Lung (tissue), 12 donors: ENCODE data around the gene NDUFAF8. TPM values are rescaled to one million over a fixed set of nuclear protein-coding genes. Genes with fewer than 3 reads are reported as not detected.

Experiments
- ATAC-seq: fragments of 200-7000 bp; cut with Tn5 transposase; one replicate; pipeline ENCODE4 v1.9.1; 2020; ENCODE audit warnings: moderate number of reproducible peaks; ENCODE audit not compliant: insufficient read depth, low FRiP score
- DNase-seq, 3 donors: peaks; one replicate each; pipeline ENCODE4 v3.0.0-alpha.2; 2013 to 2017
- H3K27ac ChIP-seq, 2 donors: one replicate each; pipeline ENCODE4 v1.5.1; 2013; ENCODE audit warnings: mild to moderate bottlenecking in 2 of 2, moderate library complexity in 2 of 2, control low read depth in 1 of 2, inconsistent platforms in 1 of 2, low read depth in 1 of 2, low read length in 1 of 2
- H3K27me3 ChIP-seq, 3 donors: one replicate each; pipeline ENCODE4 v1.5.1; 2013; ENCODE audit warnings: low read length in 2 of 3; ENCODE audit not compliant: control insufficient read depth in 3 of 3, insufficient read depth in 3 of 3
- H3K36me3 ChIP-seq, 4 donors: one replicate each; pipeline ENCODE4 v1.5.1; 2013; ENCODE audit warnings: low read length in 4 of 4, mild to moderate bottlenecking in 1 of 4, moderate library complexity in 1 of 4; ENCODE audit not compliant: control insufficient read depth in 4 of 4, insufficient read depth in 4 of 4
- H3K4me1 ChIP-seq, 5 donors: one replicate each; pipeline ENCODE4 v1.5.1; 2013; ENCODE audit warnings: low read length in 5 of 5, mild to moderate bottlenecking in 2 of 5, moderate library complexity in 1 of 5; ENCODE audit not compliant: control insufficient read depth in 5 of 5, insufficient read depth in 5 of 5
- H3K4me3 ChIP-seq: one replicate; pipeline ENCODE4 v1.5.1; 2013; ENCODE audit warnings: mild to moderate bottlenecking, control low read depth, moderate library complexity
- H3K9ac ChIP-seq, 2 donors: one replicate each; pipeline ENCODE4 v1.5.1; 2013; ENCODE audit warnings: low read length in 2 of 2, control low read depth in 1 of 2; ENCODE audit not compliant: insufficient read depth in 1 of 2
- H3K9me3 ChIP-seq, 4 donors: one replicate each; pipeline ENCODE4 v1.5.1; 2013; ENCODE audit warnings: low read length in 3 of 4, mild to moderate bottlenecking in 1 of 4, moderate library complexity in 1 of 4; ENCODE audit not compliant: control insufficient read depth in 4 of 4, insufficient read depth in 3 of 4
- CTCF ChIP-seq: IDR thresholded peaks from 2 replicates; pipeline ENCODE4 v1.5.1; 2012; ENCODE audit warnings: mild to moderate bottlenecking; ENCODE audit errors: control extremely low read depth, extremely low read depth
- WGBS, 2 donors: extraction: QIAGEN DNeasy Blood & Tissue Kit; methylation state at CpG; one replicate each; pipeline ENCODE4 v1.1.7; 2013; 5-methylcytosine and 5-hydroxymethylcytosine counted together
- polyA plus RNA-seq, 2 donors: library from polyadenylated mRNA; stranded (reverse); fragments of 200-250 nt; gene quantifications; one replicate each; pipeline ENCODE4 v1.2.1, GENCODE V29; 2013
- total RNA-seq, 2 donors: library from RNA; depleted of rRNA in 1 of 2; stranded (reverse); fragments of >200 nt in 1 of 2; gene quantifications; one replicate each; pipeline ENCODE4 v1.2.1, GENCODE V29; 2014 to 2021
- donor health status: control.
- donor health status: control.
- donor health status: Bipolar disorder and iron deficiency.
- donor health status: healthy.
- donor health status: DM: yes; HTN: yes; CAD: no.

NDUFAF8 gene
- total and polyA plus RNA-seq, 4 donors: 12.7 to 51.1 (median 29.9) TPM

- peaks cover 0 to 5% (median 2%) of the 10 kb centered on the region in 4 donors for H3K36me3 ChIP-seq
- no peak for DNase-seq
- no peak for ATAC-seq
- WGBS, 2 donors: 77 to 87% methylated on average over 11 of the region's 11 CpGs
- H3K4me1 ChIP-seq: peaks cover 0 to 17% (median 4%) of the 10 kb centered on the region in 5 donors
- H3K27ac ChIP-seq: no peak overlapping the region
- H3K4me3 ChIP-seq: no peak overlapping the region
- H3K9me3 ChIP-seq: no peaks in the 10 kb centered on the region
- H3K9ac ChIP-seq: peak overlapping the region in 1 of 2 donors; percentile 25
- TF ChIP-seq CTCF: no peak
- no peaks in the 10 kb centered on the region for H3K27me3 ChIP-seq
These were observed 17.7 kb upstream of the NDUFAF8 start for GRCh38 chr17:81221371-81221841.

GRCh38 chr17:81221842-81222619 is 17.1 kb upstream of the NDUFAF8 start:
- peaks cover 0 to 2% (median 0%) of the 10 kb centered on the region in 4 donors for H3K9me3 ChIP-seq
- DNase-seq: no peak
- H3K27ac ChIP-seq: no peak overlapping the region
- no peak for TF ChIP-seq CTCF
- ATAC-seq: no peak
- peak overlapping the region; percentile 67 for H3K4me3 ChIP-seq
- H3K36me3 ChIP-seq: peaks cover 0 to 4% (median under 1%) of the 10 kb centered on the region in 4 donors
- no peaks in the 10 kb centered on the region for H3K27me3 ChIP-seq
- WGBS, 2 donors: 21 to 30% methylated on average over 24 of the region's 24 CpGs
- H3K4me1 ChIP-seq: peaks cover 0 to 17% (median 4%) of the 10 kb centered on the region in 5 donors
- H3K9ac ChIP-seq: peak overlapping the region in 1 of 2 donors; percentile 25

- peak overlapping the region in 1 of 2 donors; percentile 16 for H3K9ac ChIP-seq
- H3K4me1 ChIP-seq: peaks cover 0 to 17% (median 4%) of the 10 kb centered on the region in 5 donors
- no peak for DNase-seq
- peak overlapping the region; percentile 67 for H3K4me3 ChIP-seq
- no peak overlapping the region for H3K27ac ChIP-seq
- no peak for TF ChIP-seq CTCF
- H3K9me3 ChIP-seq: peaks cover 0 to 2% (median 0%) of the 10 kb centered on the region in 4 donors
- WGBS, 2 donors: 1 to 2% methylated on average over 18 to 30 of the region's 30 CpGs
- H3K36me3 ChIP-seq: peaks cover 0 to 4% (median under 1%) of the 10 kb centered on the region in 4 donors
- no peaks in the 10 kb centered on the region for H3K27me3 ChIP-seq
- ATAC-seq: no peak
These were observed 16.6 kb upstream of the NDUFAF8 start for GRCh38 chr17:81222620-81222905.
